D341Med (cell line): ENCODE measurements around the gene EGLN1.
"Not testable (repeated sequence)": the region's sequence is repeated elsewhere in the genome, so short reads cannot be mapped to it uniquely, and the experiment has no call there.

ENCODE experiments used
- DNase-seq: peaks from one replicate; pipeline ENCODE4 v3.0.0; 2012; ENCODE audit warnings: low spot score

The EGLN1 gene

DNA sequence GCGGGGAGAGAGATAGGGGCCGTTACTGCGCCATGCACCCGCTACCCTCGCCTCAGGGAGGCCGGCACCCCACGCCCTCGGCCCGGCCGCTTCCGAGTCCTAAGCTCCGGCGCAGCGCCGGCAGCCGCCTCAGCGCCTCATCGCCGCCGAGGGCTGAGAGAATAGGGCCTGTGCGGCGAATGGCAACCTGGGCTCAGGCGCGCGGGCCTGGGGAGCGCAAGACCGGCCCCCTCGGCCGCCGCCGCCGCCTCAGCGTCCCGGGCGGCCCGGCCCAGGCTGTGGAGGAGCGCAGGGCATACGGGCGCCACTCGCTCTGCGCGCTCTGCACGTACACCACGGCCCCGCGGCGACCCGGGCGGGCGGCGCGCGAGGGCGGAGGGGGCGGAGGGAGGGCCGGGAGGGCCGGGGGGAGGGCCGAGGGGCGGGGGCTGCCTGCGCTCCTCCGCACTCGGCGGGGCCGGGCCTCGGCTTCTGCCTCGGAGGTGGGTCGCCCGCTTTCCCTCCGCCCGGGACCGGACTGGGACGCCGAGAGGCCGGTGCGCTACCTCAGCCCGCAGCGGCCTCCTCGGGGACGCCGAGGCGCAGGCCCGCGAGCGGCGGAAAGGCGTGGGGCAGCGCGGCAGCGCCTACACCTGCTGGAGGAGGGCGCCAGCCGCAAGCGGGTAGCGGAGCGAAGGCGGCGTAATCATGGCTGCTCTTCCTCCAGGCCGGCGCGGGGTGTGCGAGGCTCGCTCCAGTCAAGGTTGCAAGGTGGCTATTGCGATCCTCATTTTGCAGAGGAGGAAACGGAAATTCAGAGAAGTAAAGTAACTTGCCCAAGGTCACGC lies at the start of gene EGLN1:
TSS of gene EGLN1 (minus strand) at position 317 of the 827 bp plus-strand sequence. CDS start 399 bp downstream, outside the sequence.
- DNase-seq, result peak; percentile 98

DNA sequence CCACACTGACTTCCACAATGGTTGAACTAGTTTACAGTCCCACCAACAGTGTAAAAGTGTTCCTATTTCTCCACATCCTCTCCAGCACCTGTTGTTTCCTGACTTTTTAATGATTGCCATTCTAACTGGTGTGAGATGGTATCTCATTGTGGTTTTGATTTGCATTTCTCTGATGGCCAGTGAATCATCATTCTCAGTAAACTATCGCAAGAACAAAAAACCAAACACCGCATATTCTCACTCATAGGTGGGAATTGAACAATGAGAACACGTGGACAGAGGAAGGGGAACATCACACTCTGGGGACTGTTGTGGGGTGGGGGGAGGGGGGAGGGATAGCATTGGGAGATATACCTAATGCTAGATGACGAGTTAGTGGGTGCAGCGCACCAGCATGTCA lies 49.4 kb upstream of the EGLN1 start:
- DNase-seq, result not testable (repeated sequence)

DNA sequence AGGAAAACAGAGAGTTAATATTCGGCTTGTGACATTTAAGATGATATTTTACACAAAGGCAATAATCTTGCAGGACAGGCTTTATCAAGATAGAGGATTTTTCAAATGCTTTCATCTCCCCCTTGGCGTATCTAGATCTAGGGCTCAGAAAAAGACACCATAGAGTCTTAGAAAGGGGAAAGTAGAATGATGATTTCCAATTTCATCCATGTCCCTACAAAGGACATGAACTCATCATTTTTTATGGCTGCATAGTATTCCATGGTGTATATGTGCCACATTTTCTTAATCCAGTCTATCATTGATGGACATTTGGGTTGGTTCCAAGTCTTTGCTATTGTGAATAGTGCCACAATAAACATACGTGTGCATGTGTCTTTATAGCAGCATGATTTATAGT lies 48.9 kb upstream of the EGLN1 start:
- not testable (repeated sequence) for DNase-seq

DNA sequence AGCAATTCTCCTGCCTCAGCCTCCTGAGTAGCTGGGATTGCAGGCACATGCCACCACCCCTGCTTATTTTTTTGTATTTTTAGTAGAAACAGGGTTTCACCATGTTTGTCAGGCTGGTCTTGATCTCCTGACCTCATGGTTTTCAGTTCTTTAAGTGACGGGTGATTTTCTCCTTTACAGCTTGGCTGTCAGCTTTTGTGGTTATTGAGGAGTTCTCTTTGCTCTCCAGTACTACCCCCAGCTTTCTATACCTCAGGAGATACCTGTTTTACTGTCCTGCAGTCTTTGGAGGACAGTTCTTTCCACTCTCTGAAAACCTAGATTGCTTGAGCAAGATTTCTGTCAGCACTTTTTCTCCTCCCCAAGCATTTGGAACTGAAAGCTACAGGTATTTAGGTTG lies 45.9 kb upstream of the EGLN1 start:
- DNase-seq, result no peak

DNA sequence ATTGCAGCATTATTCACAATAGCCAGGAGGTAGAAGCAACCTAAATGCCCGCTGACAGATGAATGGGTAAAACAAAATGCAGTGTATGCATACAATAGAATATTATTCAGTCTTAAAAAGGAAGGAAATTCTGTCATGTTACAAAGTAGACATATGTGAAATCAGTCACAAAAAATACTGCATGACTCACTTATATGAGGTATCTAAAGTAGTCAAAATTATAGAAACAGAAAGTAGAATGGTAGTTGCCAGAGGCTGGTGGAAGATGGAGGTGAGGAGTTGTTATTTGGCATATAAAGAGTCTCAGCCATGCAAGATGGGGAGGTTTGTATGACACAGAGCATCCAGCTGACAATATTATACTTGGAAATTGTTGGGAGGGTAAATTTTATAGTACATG lies 43.0 kb upstream of the EGLN1 start:
- DNase-seq, result no peak

DNA sequence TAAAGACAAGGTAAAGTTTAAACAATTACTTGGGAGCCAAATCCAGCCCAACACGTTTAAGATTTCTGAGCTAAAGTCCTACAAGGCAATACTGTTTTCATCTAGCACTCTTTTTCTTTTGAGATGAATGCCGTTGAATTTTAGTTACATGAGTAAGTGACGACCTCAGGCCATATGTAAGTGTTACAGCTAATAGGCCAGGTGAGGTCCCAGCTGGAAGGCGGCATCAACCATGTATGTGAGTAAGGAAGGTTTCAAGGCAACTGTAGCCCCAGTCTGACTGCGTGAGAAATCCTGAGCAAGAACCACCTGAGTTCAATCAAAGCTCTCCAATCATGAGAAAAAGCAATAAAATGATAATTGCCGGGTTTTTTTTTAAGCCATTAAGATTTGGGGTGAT lies 41.5 kb upstream of the EGLN1 start:
- no peak for DNase-seq

DNA sequence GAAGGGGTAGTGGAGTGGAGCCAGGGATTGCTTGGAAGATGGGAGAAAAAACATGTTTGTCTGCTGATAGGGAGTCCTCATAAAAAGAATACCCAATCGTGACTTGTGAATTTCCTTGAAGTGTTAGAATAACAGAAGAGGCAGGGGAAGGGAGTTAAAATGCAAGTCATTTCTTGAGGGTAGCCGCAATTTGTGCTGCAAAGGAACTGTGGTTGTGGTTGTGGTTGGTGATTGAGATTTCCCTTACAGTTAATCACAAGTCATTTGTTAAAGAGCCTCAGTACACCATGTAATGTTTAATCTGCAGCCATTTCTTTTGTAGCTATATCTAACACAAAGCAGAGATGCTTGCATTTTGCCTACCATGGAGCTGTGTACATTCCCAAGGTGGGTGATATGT lies 38.5 kb upstream of the EGLN1 start:
- no peak for DNase-seq

DNA sequence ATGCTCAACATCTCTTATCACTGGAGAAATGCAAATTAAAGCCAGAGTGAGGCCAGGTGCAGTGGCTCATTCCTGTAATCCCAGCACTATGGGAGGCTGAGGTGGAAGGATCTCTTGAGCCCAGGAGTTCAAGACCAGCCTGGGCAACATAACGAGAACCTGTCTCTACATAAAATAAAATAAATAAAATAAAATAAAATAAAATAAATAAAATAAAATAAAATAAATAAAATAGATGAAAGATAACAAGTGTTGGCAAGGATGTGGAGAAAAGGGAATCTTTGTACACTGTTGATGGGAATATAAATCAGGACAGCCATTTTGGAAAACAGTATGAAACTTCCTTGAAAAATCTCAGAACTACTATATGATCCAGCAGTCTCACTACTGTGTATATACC lies 37.4 kb upstream of the EGLN1 start:
- not testable (repeated sequence) for DNase-seq

DNA sequence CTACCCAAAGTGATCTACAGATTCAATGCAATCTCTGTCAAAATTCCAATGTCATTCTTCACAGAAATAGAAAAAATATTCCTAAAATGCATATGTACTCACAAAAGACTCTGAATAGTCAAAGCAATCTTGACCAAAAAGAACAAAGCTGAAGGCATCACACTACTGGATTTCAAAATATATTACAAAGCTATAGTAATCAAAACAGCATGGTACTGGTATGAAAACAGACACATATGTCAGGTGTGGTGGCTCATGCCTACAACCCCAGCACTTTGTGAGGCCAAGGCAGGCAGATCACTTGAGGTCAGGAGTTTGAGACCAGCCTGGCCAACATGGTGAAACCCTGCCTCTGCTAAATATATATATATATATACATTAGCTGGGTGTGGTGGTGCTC lies 35.9 kb upstream of the EGLN1 start:
- DNase-seq, result not testable (repeated sequence)

DNA sequence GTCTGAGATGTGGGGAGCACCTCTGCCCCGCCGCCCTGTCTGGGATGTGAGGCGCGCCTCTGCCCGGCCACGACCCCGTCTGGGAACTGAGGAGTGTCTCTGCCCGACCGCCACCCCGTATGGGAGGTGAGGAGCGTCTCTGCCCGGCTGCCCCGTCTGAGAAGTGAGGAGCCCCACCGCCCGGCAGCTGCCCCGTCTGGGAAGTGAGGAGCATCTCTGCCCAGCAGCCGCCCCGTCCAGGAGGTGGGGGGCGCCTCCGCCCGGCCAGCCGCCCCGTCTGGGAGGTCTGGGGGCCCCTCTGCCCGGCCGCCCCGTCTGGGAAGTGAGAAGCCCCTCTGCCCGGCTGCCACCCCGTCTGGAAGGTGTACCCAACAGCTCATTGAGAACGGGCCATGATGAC lies 32.0 kb upstream of the EGLN1 start:
- not testable (repeated sequence) for DNase-seq

DNA sequence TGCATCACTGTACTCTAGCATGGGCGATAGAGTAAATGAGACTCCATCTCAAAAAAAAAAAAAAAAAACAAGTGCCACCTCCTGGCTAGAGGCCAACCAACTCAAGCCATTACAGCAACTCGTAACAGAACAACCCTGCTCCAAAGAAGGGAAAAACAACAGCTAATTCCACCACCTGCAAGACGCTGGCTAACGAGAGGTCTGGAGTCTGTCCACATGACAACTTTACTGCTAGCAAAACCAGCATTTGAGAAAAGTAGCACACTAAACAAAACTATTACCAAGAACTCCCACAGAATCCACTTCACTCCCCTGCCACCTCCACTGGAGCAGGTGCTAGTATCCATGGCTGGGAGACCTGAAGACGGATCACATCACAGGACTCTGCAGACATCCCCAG lies 24.1 kb upstream of the EGLN1 start:
- DNase-seq, result no peak

DNA sequence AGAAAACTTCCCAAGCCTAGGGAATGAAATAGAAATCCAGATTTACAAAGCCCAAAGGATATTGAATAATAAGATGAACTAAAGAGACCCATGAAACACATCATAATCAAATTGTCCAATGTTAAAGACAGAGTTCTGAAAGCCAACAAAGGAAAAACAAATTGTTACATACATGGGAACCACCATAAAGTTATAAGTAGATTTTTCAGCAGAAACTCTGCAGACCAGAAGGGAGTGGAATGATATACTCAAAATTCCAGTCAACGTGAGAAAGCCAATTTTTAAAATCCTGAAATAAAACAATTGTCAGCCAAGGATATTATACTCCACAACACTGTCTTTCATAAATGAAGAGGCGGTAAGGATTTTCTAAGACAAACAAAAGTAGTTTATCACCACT lies 22.0 kb upstream of the EGLN1 start:
- DNase-seq, result no peak

DNA sequence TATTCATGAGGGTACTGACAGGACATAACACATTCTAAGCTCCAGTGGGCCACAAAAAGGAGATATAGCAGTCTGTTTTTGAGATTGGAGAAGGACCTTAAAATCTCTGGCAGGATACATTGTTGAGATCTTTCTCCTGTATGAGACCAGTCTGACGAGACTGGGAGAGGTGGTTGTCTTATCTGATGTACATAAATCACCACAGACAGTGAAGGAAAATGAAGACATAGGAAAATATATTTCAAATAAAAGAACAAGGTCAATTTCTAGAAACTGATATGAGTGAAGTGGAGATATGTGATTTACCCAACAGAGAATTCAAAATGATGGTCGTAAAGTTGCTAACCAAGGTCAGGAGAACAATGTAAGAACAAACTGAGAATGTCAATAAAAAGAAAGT lies 21.3 kb upstream of the EGLN1 start:
- no peak for DNase-seq

DNA sequence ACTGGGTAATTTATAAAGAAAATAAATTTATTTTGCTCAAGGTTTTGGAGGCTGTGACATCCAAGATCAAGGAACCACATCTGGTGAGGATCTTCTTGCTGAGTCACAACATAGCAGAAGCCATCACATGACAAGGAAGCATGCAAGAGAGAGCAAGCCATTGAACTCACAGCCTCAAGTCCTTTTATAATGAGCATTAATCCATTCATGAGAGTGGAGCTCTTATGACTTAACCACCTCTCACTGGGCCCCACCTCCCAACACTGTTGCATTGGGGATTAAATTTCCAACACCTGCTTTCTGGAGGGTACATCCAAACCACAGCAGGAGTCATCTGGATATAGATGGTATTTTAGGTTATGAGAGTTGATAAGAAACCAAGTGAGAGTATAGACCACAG lies 20.6 kb upstream of the EGLN1 start:
- no peak for DNase-seq

DNA sequence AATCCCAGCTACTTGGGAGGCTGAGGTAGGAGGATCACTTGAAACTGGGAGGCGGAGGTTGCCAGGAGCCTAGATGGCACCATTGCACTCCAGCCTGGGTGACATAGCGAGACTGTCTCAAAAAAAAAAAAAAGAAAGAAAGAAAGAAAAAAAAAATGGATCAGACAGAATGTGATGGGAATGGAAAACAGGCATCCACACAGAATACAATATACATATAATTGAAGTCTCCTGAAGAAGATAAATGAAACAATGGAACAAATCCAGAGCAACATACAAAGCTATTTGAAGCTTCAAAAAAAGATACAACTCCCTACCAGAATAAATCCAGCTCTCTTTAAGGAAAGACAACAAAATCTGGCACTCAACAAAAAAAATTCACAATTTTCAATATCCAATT lies 10.9 kb upstream of the EGLN1 start:
- no peak for DNase-seq

DNA sequence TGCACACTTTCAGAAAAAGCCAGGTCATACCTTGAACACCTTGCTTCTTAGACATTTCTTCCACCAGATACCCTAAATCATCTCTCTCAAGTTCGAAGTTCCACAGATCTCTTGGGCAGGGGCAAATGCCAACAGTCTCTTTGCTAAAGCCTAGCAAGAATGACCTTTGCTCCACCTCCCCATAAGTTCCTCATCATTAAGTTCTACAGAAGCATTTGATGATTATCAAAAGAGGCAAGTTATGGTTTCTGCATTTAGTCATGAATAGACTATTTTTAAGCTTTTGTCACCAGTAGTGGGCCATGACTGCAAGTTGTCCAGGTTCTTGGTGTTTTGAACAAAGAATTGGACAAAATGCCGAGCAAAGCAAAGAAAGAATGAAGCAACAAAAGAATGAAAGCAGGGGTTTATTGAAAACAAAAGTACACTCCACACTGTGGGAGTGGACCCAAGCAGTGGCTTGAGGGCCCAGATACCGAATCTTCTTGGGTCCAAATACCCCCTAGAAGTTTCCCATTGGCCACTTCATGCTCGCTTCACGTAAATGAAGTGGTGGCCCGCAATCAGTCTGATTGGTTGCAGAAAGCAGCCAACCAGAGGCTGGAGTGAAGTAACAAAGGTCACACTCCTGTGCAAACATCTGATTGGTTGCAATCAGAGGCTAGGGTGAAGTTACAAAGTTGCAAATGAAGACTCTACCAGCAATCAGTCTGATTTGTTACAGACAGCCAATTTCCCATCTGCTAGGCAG lies 9.8 kb upstream of the EGLN1 start:
- no peak for DNase-seq

DNA sequence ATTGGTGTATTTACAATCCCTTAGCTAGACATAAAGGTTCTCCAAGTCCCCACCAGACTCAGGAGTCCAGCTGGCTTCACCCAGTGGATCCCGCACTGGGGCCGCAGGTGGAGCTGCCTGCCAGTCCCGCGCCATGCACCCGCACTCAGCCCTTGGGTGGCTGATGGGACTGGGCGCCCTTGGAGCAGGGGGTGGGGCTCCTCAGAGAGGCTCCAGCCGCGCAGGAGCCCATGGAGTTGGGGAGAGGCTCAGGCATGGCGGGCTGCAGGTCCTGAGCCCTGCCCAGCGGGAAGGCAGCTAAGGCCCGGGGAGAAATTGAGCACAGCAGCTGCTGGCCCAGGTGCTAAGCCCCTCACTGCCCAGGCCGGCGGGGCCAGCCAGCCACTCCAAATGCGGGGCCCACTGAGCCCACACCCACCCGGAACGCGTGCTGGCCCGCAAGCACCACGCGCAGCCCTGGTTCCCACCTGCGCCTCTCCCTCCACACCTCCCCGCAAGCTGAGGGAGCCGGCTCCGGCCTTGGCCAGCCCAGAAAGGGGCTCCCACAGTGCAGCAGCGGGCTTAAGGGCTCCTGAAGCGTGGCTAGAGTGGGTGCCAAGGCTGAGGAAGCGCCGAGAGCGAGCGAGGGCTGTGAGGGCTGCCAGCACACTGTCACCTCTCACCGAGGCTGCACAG lies 8.7 kb upstream of the EGLN1 start:
- DNase-seq, result not testable (repeated sequence)

DNA sequence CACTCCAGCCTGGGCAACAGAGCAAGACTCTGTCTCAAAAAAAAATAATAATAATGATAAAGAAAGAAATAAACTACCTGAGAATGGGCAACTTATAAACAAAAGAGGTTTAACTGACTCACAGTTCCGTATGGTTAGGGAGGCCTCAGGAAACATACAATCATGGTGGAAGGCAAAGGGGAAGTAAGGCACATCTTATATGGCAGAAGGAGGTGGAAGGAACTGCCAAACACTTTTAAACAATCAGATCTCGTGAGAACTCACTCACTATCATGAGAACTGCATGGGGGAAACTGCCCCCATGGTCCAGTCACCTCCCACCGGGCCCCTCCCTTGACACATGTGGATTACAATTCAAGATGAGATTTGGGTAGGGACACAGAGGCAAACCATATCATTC lies 6.3 kb upstream of the EGLN1 start:
- no peak for DNase-seq

DNA sequence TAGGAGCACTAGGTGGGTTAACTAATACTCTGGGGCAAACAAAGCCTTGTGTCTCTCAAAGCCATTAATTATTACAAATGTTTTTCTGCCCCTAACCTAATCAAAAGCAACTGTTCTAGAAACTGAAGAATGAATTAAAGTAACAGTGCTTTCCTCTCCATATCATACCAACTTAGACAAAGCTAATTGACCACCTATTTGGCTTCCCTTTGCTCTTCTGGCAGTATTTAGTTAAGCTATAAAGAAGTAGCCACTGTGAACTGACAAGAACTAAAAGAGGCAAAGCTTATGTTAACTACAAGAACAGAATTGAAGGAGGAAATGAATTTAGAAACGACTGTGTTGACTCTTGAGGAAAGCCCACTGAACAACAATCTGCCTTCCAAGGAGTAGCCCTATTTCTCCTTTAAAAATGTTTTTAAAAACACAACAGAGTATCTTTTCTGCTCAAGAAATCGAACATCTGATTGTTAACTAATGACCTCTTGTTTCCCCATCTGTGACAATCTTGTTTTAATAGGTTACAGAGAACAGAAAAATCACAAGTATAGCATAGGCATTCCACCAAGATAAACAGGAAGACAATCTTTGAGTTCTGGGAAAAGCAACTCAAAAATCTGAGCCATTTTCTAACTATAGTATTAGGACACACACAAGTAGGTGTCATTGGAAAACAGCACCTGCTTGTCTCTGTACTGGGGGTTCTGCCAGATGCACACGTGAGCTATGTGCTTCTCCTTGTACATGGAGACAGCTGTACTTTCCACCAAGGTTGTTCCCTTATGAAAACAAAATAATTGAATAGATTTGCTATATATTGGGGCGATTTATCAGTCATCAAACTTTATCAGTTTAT lies 3.1 kb upstream of the EGLN1 start:
- DNase-seq, result no peak

DNA sequence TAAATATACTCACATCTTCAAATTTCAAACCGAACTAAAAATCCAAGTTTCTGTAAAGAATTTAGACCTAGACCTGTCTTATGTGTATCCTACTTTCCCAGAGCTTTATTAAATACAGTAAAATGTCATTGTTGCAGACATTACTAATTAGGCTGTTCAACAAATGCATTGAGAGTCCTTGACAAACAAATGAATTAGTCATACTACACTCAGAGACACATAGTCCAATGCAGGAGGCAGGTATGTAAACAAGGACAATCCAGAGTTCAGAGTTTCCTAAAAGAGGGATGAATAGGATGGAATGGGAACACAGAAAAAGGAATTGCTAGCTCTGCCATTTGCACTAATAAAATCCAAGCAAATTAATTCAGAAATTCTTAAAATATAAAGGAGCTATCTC lies 1.6 kb upstream of the EGLN1 start:
- no peak for DNase-seq

DNA sequence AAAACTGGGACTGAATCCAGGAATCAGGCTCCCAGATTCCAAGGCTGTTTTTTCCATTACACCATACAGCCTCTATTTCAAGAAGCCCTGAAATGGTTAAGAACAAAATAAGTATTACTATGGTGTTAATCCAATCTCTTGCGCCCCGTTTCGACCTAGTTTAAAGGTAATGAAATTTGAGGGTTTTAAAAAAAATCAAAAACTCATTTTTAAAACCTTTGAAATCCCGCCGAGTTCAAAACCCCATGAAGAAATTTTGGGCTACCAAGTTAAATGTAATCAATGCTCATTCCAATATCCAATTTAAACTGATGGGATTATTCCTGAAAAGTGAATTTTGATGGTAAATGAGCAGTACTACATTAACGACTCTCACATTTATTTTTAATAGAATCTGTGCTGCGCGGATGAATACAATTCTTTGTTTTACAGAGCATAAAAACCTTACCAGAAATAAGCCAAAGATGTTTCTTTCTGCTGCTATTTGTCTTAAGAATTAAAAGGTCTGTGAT lies 767 bp upstream of the EGLN1 start:
- DNase-seq, result no peak

DNA sequence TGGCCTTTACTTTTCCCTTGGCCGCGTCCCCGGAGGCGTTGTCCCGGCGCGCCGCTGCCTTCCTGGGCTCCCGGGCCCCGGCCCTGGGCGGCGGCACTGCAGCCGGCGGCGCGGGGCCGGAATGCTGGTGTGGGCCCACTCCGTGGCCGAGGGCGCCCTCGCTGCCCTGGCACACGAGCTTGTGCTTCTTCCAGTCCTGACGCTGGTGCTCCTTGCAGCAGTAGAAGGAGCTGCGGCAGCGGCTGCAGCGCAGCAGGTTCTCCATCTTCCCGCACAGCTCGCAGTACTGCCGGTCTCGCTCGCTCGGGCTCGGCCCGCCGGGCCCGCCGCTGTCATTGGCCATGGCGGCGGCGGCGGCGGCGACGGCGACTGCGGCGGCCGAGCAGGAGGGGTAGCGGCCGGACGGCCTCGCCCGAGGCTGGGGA lies 529 bp downstream of the EGLN1 start:
- no peak for DNase-seq
